Measurements from ENCODE around the gene FPR1.

The FPR1 gene

DNA sequence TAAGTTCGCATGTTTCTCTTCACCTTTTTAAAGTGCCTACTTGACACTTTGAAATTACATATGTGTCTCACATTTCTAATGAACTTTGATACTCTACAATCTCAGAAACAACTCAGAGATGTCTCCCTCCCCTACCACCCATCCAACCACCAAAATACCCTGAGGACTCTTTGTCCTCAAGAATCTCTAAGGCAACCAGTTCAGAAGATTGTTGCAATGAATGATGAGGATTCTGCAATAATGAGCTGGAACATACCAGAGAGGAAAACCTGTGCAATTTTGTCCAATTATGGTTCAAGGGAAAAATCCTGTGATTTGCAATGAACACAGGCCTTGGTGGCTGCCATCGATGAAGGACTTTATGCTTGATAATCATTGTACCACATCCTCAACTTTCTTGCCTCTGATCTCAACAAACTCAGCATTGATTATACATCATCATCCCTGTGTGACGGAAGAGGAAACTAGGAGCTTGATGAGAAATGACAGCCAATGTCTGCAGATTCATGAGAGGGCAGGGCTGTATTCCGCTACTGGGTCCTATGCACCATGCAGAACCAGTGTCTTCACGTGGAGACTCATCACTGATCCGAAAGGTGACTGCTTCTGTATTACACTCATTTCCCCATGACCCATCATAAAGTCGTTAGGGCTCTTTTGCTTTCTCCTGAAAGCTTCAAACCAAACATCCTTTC lies 1.1 kb downstream of the FPR1 start:
- no peak overlapping the region for H3K27ac ChIP-seq (ENCODE audit: insufficient read depth in 1 of 2, low read depth in 1 of 2, low read length in 2 of 2, poor library complexity in 1 of 2, severe bottlenecking in 2 of 2)
- peaks cover 0 to 2% (median 0%) of the 10 kb centered on the region in 5 experiments for H3K9me3 ChIP-seq (ENCODE audit: control extremely low read depth in 1 of 5, control insufficient read depth in 4 of 5, insufficient read depth in 2 of 5, low read depth in 1 of 5, low read length in 4 of 5)
- ChIA-PET POLR2A (no interaction called here), CTCF (no interaction called here)
- H3K4me3 ChIP-seq (ENCODE audit: control insufficient read depth in 1 of 7, extremely low read depth in 1 of 7, insufficient read depth in 4 of 7, low read depth in 2 of 7, low read length in 6 of 7), result peak overlapping the region in 1 of 7 experiments; percentile 59
- WGBS (ENCODE audit: insufficient coverage), result 90% methylated on average over 6 of the region's 7 CpGs
- DNase-seq, result no peak
- H3K4me1 ChIP-seq (ENCODE audit: control extremely low read depth in 1 of 4, control insufficient read depth in 4 of 4, insufficient read depth in 4 of 4, low read length in 3 of 4), result peaks cover 0 to 12% (median 0%) of the 10 kb centered on the region in 4 experiments
- H3K36me3 ChIP-seq (ENCODE audit: control insufficient read depth in 4 of 4, insufficient read depth in 4 of 4, low read length in 3 of 4), result no peaks in the 10 kb centered on the region
- peaks cover 0 to 2% (median 0%) of the 10 kb centered on the region in 5 experiments for H3K27me3 ChIP-seq (replicated peaks in 2 of 5; ENCODE audit: control insufficient read depth in 4 of 5, insufficient read depth in 5 of 5, low read length in 4 of 5)

DNA sequence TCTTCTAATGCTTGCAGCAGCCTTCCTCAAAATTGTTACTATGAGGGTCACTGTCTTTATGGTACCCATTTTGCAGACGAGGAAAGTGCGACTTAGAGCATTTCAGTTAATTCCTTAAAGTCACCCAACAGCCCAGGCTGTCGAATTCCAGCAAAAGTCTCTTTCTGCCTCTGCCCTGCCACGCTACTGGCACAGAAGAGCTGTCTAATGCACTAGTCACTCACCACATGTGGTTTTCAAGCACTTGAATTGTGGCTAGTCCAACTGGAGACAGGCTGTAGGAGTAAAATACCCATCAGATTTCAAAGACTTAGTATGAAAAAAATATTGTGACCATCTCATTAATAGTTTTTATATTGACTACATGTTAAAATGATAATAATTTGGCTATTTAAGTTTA lies 1.7 kb downstream of the FPR1 start:
- DNase-seq, result no peak
- no peaks in the 10 kb centered on the region for H3K36me3 ChIP-seq (ENCODE audit: control insufficient read depth in 4 of 4, insufficient read depth in 4 of 4, low read length in 3 of 4)
- no peak overlapping the region for H3K27ac ChIP-seq (ENCODE audit: insufficient read depth in 1 of 2, low read depth in 1 of 2, low read length in 2 of 2, poor library complexity in 1 of 2, severe bottlenecking in 2 of 2)
- H3K4me1 ChIP-seq (ENCODE audit: control extremely low read depth in 1 of 4, control insufficient read depth in 4 of 4, insufficient read depth in 4 of 4, low read length in 3 of 4), result peaks cover 0 to 12% (median 0%) of the 10 kb centered on the region in 4 experiments
- H3K27me3 ChIP-seq (replicated peaks in 2 of 5; ENCODE audit: control insufficient read depth in 4 of 5, insufficient read depth in 5 of 5, low read length in 4 of 5), result peaks cover 0 to 2% (median 0%) of the 10 kb centered on the region in 5 experiments
- CTCF ChIA-PET, result no interaction called here
- POLR2A ChIA-PET, result no interaction called here
- peak overlapping the region in 1 of 7 experiments; percentile 25 for H3K4me3 ChIP-seq (ENCODE audit: control insufficient read depth in 1 of 7, extremely low read depth in 1 of 7, insufficient read depth in 4 of 7, low read depth in 2 of 7, low read length in 6 of 7)
- H3K9me3 ChIP-seq (ENCODE audit: control extremely low read depth in 1 of 5, control insufficient read depth in 4 of 5, insufficient read depth in 2 of 5, low read depth in 1 of 5, low read length in 4 of 5), result no peaks in the 10 kb centered on the region
- WGBS (ENCODE audit: insufficient coverage), result 100% methylated on average over 3 of the region's 4 CpGs

DNA sequence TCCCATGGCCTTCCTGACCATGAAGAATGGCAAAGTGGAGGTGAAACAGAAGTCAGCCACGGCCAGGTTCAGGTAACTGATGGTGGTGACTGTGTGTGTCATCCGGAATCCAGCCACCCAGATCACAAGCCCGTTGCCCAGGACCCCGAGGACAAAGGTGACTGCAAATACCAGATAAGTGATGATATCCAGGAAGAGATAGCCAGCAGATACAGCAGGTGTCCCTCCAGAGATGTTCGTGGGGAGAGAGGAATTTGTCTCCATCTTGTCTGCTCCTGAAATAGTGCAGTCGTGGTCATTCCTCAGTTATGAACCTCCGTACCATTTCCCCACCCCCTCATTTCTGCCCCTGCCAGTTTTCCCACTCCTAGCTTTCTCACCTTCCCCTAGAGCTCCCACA lies 4.9 kb downstream of the FPR1 start:
- Histone ChIP-seq H3K4me1 (ENCODE audit: control extremely low read depth in 1 of 4, control insufficient read depth in 4 of 4, insufficient read depth in 4 of 4, low read length in 3 of 4) (peaks cover 0 to 5% (median 0%) of the 10 kb centered on the region in 4 experiments), H3K27me3 (replicated peaks in 2 of 5; ENCODE audit: control insufficient read depth in 4 of 5, insufficient read depth in 5 of 5, low read length in 4 of 5) (peaks cover 0 to 9% (median 2%) of the 10 kb centered on the region in 5 experiments), H3K27ac (ENCODE audit: insufficient read depth in 1 of 2, low read depth in 1 of 2, low read length in 2 of 2, poor library complexity in 1 of 2, severe bottlenecking in 2 of 2) (no peak overlapping the region), H3K9me3 (ENCODE audit: control extremely low read depth in 1 of 5, control insufficient read depth in 4 of 5, insufficient read depth in 2 of 5, low read depth in 1 of 5, low read length in 4 of 5) (no peaks in the 10 kb centered on the region), H3K36me3 (ENCODE audit: control insufficient read depth in 4 of 4, insufficient read depth in 4 of 4, low read length in 3 of 4) (no peaks in the 10 kb centered on the region), H3K4me3 (ENCODE audit: control insufficient read depth in 1 of 7, extremely low read depth in 1 of 7, insufficient read depth in 4 of 7, low read depth in 2 of 7, low read length in 6 of 7) (no peak overlapping the region)
- DNase-seq, result no peak
- WGBS (ENCODE audit: insufficient coverage), result 93% methylated on average over 5 of the region's 7 CpGs
- ChIA-PET CTCF (no interaction called here), POLR2A (no interaction called here)

DNA sequence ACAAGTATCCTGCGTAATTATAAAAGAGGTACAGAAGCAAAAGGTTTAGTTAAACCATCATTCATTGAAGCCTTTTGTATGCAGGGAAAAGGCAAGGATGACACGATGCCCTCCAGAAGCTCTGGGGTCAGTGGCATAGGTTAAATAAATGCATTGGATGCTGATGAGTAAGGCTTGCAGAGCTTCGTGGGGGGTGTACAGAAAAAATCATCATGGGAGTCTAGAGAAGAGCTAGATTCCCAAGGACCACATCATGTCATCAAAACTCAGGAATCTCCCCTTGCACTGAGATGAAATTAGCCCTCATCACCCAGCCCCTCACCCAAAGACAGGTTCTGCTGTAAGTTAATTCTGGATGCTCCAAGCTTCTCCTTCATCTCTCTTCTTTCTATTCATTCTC lies 8.3 kb downstream of the FPR1 start:
- 100% methylated on average over 3 of the region's 3 CpGs for WGBS (ENCODE audit: insufficient coverage)
- Histone ChIP-seq H3K36me3 (ENCODE audit: control insufficient read depth in 4 of 4, insufficient read depth in 4 of 4, low read length in 3 of 4) (no peaks in the 10 kb centered on the region), H3K27me3 (replicated peaks in 2 of 5; ENCODE audit: control insufficient read depth in 4 of 5, insufficient read depth in 5 of 5, low read length in 4 of 5) (peaks cover 0 to 18% (median 2%) of the 10 kb centered on the region in 5 experiments), H3K4me1 (ENCODE audit: control extremely low read depth in 1 of 4, control insufficient read depth in 4 of 4, insufficient read depth in 4 of 4, low read length in 3 of 4) (peaks cover 0 to 5% (median 0%) of the 10 kb centered on the region in 4 experiments), H3K4me3 (ENCODE audit: control insufficient read depth in 1 of 7, extremely low read depth in 1 of 7, insufficient read depth in 4 of 7, low read depth in 2 of 7, low read length in 6 of 7) (no peak overlapping the region), H3K9me3 (ENCODE audit: control extremely low read depth in 1 of 5, control insufficient read depth in 4 of 5, insufficient read depth in 2 of 5, low read depth in 1 of 5, low read length in 4 of 5) (no peaks in the 10 kb centered on the region), H3K27ac (ENCODE audit: insufficient read depth in 1 of 2, low read depth in 1 of 2, low read length in 2 of 2, poor library complexity in 1 of 2, severe bottlenecking in 2 of 2) (no peak overlapping the region)
- DNase-seq, result no peak
- CTCF ChIA-PET, result interaction anchor here (1.2 to 1.3 kb wide), 2 partner anchors 8 to 34 kb away, joined by 4 read pairs; partner anchors contain the start of gene FPR1
- POLR2A ChIA-PET, result no interaction called here

DNA sequence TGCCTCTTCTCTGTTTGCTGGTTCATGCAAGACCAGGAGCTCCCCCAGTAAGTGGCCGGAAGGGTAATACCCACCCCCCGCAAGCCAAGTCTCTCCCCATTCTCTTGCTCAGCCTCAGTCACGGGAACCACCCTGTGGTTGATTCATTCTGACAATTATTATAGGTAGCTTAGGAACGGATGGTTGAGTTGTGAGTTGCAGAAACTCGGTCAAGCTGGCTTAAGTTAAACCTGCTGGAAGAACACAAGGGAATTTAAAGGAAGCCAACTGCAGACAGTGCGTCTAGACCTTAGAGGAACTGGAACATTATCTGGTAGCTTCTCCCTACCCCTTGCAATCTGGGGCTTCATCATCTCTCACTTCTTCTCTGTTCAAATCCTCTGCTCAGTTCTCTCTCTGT lies 8.9 kb downstream of the FPR1 start:
- CTCF ChIA-PET, result interaction anchor here (1.2 to 1.3 kb wide), 2 partner anchors 9 to 35 kb away, joined by 4 read pairs; partner anchors contain the start of gene FPR1
- 52% methylated on average over 3 of the region's 6 CpGs for WGBS (ENCODE audit: insufficient coverage)
- H3K4me1 ChIP-seq (ENCODE audit: control extremely low read depth in 1 of 4, control insufficient read depth in 4 of 4, insufficient read depth in 4 of 4, low read length in 3 of 4), result peaks cover 0 to 5% (median 0%) of the 10 kb centered on the region in 4 experiments
- peaks cover 0 to 18% (median 2%) of the 10 kb centered on the region in 5 experiments for H3K27me3 ChIP-seq (replicated peaks in 2 of 5; ENCODE audit: control insufficient read depth in 4 of 5, insufficient read depth in 5 of 5, low read length in 4 of 5)
- no peak overlapping the region for H3K4me3 ChIP-seq (ENCODE audit: control insufficient read depth in 1 of 7, extremely low read depth in 1 of 7, insufficient read depth in 4 of 7, low read depth in 2 of 7, low read length in 6 of 7)
- no peaks in the 10 kb centered on the region for H3K9me3 ChIP-seq (ENCODE audit: control extremely low read depth in 1 of 5, control insufficient read depth in 4 of 5, insufficient read depth in 2 of 5, low read depth in 1 of 5, low read length in 4 of 5)
- POLR2A ChIA-PET, result interaction anchor here (0.7 kb wide), 1 partner anchor 438 kb away, joined by 4 read pairs; no protein-coding TSS in a partner anchor
- DNase-seq, result no peak
- H3K27ac ChIP-seq (ENCODE audit: insufficient read depth in 1 of 2, low read depth in 1 of 2, low read length in 2 of 2, poor library complexity in 1 of 2, severe bottlenecking in 2 of 2), result no peak overlapping the region
- H3K36me3 ChIP-seq (ENCODE audit: control insufficient read depth in 4 of 4, insufficient read depth in 4 of 4, low read length in 3 of 4), result no peaks in the 10 kb centered on the region

DNA sequence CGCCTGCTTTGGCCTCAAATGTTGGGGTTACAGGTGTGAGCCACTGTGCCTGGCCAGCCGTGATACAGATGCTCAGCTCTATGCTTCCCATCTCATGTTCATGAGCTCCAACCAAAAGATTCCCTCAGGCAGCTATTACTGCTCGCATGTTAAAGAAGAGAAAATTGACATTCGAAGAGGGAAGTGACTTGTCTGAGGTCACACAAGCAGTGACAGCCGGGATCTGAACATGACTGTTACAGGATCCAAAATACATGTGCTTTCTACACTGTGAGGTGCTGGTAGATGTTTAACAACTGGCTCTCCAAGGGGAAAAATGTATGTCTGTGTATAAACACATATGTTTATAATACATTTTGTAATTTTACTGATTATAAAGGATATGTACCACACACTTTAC lies 11.3 kb downstream of the FPR1 start:
- ChIA-PET CTCF (no interaction called here), POLR2A (no interaction called here)
- Histone ChIP-seq H3K36me3 (ENCODE audit: control insufficient read depth in 4 of 4, insufficient read depth in 4 of 4, low read length in 3 of 4) (no peaks in the 10 kb centered on the region), H3K4me1 (ENCODE audit: control extremely low read depth in 1 of 4, control insufficient read depth in 4 of 4, insufficient read depth in 4 of 4, low read length in 3 of 4) (peaks cover under 1 to 19% (median 7%) of the 10 kb centered on the region in 4 experiments), H3K9me3 (ENCODE audit: control extremely low read depth in 1 of 5, control insufficient read depth in 4 of 5, insufficient read depth in 2 of 5, low read depth in 1 of 5, low read length in 4 of 5) (no peaks in the 10 kb centered on the region), H3K27ac (ENCODE audit: insufficient read depth in 1 of 2, low read depth in 1 of 2, low read length in 2 of 2, poor library complexity in 1 of 2, severe bottlenecking in 2 of 2) (no peak overlapping the region), H3K4me3 (ENCODE audit: control insufficient read depth in 1 of 7, extremely low read depth in 1 of 7, insufficient read depth in 4 of 7, low read depth in 2 of 7, low read length in 6 of 7) (no peak overlapping the region), H3K27me3 (replicated peaks in 2 of 5; ENCODE audit: control insufficient read depth in 4 of 5, insufficient read depth in 5 of 5, low read length in 4 of 5) (peaks cover 0 to 28% (median 9%) of the 10 kb centered on the region in 5 experiments)
- peak in 1 of 3 donors; percentile 14 for DNase-seq
- 78% methylated on average over 2 of the region's 5 CpGs for WGBS (ENCODE audit: insufficient coverage)

DNA sequence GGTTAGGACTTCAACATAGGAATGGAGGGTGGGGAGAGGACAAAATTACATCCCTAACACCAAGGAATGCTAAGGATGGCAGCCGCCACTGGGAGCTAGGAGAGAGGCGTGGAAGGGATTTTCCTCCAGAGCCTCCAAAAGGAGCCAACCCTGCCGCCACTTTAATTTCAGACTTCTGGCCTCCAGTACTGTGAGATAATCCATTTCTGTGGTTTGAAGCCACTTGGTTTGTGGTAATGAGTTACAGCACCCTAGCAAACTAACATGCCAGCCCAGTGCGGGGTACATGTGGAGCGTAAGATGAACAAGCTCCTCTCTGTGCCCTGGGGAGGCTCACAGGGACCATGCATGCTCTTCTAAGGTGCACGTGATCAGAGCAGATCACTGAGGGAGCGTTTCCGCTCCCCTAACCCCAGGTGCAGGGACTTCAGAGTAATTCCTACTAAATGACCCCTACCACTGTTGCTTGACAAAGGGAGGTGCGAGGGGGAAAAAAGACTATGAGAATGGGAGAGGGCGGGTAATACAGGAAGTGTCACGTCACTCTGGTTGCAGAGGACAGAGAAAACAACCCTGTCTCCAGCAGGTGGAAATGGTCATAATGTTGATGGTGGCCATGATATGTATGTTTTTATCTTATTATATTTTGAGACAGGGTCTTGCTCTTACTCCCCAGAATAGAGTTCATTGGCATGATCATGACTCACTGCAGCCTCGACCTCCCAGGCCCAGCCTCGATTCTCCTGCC lies 12.0 kb downstream of the FPR1 start:
- POLR2A ChIA-PET, result no interaction called here

More for the DNA sequence above, 12.0 kb downstream of the FPR1 start:
- CTCF ChIA-PET, result no interaction called here
- Histone ChIP-seq H3K4me1 (ENCODE audit: control extremely low read depth in 1 of 4, control insufficient read depth in 4 of 4, insufficient read depth in 4 of 4, low read length in 3 of 4) (peaks cover 4 to 23% (median 7%) of the 10 kb centered on the region in 4 experiments), H3K4me3 (ENCODE audit: control insufficient read depth in 1 of 7, extremely low read depth in 1 of 7, insufficient read depth in 4 of 7, low read depth in 2 of 7, low read length in 6 of 7) (no peak overlapping the region), H3K9me3 (ENCODE audit: control extremely low read depth in 1 of 5, control insufficient read depth in 4 of 5, insufficient read depth in 2 of 5, low read depth in 1 of 5, low read length in 4 of 5) (no peaks in the 10 kb centered on the region), H3K27me3 (replicated peaks in 2 of 5; ENCODE audit: control insufficient read depth in 4 of 5, insufficient read depth in 5 of 5, low read length in 4 of 5) (peaks cover 0 to 27% (median 9%) of the 10 kb centered on the region in 5 experiments), H3K36me3 (ENCODE audit: control insufficient read depth in 4 of 4, insufficient read depth in 4 of 4, low read length in 3 of 4) (no peaks in the 10 kb centered on the region), H3K27ac (ENCODE audit: insufficient read depth in 1 of 2, low read depth in 1 of 2, low read length in 2 of 2, poor library complexity in 1 of 2, severe bottlenecking in 2 of 2) (no peak overlapping the region)
- DNase-seq, result peak in 1 of 3 donors; percentile 24
- 86% methylated on average over 9 of the region's 13 CpGs for WGBS (ENCODE audit: insufficient coverage)

All from common myeloid progenitor, CD34-positive (primary cell).